ENCODE measurements around the gene PRDM5.

The PRDM5 gene

GRCh38 chr4:120850018-120850599 is 72.4 kb downstream of the PRDM5 start:
- Histone ChIP-seq H2AFZ (no peak overlapping the region), H3K79me2 (no peaks in the 10 kb centered on the region), H3K4me1 (no peaks in the 10 kb centered on the region), H3K27ac (no peak overlapping the region), H3K9ac (no peak overlapping the region), H3K4me2 (ENCODE audit: low read length) (no peak overlapping the region), H3K9me3 (ENCODE audit: control insufficient read depth, low read length) (no peaks in the 10 kb centered on the region), H3K27me3 (ENCODE audit: control insufficient read depth, insufficient read depth, low read length) (no peaks in the 10 kb centered on the region), H3K4me3 (ENCODE audit: low read depth, low read length) (no peak overlapping the region), H3K36me3 (ENCODE audit: control insufficient read depth, insufficient read depth, low read length) (no peaks in the 10 kb centered on the region)
- TF ChIP-seq, protein P1, sequence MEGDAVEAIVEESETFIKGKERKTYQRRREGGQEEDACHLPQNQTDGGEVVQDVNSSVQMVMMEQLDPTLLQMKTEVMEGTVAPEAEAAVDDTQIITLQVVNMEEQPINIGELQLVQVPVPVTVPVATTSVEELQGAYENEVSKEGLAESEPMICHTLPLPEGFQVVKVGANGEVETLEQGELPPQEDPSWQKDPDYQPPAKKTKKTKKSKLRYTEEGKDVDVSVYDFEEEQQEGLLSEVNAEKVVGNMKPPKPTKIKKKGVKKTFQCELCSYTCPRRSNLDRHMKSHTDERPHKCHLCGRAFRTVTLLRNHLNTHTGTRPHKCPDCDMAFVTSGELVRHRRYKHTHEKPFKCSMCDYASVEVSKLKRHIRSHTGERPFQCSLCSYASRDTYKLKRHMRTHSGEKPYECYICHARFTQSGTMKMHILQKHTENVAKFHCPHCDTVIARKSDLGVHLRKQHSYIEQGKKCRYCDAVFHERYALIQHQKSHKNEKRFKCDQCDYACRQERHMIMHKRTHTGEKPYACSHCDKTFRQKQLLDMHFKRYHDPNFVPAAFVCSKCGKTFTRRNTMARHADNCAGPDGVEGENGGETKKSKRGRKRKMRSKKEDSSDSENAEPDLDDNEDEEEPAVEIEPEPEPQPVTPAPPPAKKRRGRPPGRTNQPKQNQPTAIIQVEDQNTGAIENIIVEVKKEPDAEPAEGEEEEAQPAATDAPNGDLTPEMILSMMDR (IDR thresholded peaks at IDR 0.05), result no peak

DNA sequence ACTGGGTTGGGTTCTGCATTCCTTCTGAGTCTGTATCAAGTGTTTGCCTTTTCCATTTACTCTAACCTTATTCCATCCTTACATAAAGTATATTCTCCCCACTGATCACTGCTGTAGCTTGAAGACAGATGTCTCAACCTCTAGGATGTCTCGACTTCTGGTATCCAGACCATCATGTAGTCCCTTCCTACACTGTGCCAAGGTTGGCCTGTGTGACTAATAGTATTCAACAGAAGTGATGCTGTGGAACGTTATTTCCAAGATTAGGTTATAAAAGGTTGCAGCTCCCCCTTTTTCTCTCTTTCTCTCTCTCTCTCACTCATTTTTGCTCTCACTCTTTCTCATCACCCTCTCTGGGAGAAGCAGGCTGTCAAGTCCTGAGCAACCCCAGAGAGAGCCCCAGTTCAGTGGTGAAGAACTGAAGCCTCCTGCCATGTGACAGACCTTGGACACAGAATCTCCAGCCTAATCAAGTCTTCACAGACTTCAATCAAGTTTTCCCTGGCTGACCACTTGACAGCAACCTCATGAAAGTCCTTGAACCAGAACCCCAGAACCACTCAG is 75.4 kb downstream of the PRDM5 start:
- Histone ChIP-seq H3K79me2 (no peaks in the 10 kb centered on the region), H3K27ac (no peak overlapping the region), H3K4me1 (no peaks in the 10 kb centered on the region), H3K4me3 (ENCODE audit: low read depth, low read length) (no peak overlapping the region), H3K4me2 (ENCODE audit: low read length) (no peak overlapping the region), H3K36me3 (ENCODE audit: control insufficient read depth, insufficient read depth, low read length) (no peaks in the 10 kb centered on the region), H3K9me3 (ENCODE audit: control insufficient read depth, low read length) (no peaks in the 10 kb centered on the region), H2AFZ (no peak overlapping the region), H3K9ac (no peak overlapping the region), H3K27me3 (ENCODE audit: control insufficient read depth, insufficient read depth, low read length) (no peaks in the 10 kb centered on the region)
- TF ChIP-seq, protein P1 (IDR thresholded peaks at IDR 0.05), result no peak

- H3K27me3 ChIP-seq (ENCODE audit: control insufficient read depth, insufficient read depth, low read length), result no peaks in the 10 kb centered on the region
- TF ChIP-seq, protein P1 (IDR thresholded peaks at IDR 0.05), result no peak
- no peaks in the 10 kb centered on the region for H3K79me2 ChIP-seq
- no peaks in the 10 kb centered on the region for H3K9me3 ChIP-seq (ENCODE audit: control insufficient read depth, low read length)
- H3K27ac ChIP-seq, result no peak overlapping the region
- H3K4me1 ChIP-seq, result no peaks in the 10 kb centered on the region
- H3K4me2 ChIP-seq (ENCODE audit: low read length), result no peak overlapping the region
- no peak overlapping the region for H2AFZ ChIP-seq
- no peaks in the 10 kb centered on the region for H3K36me3 ChIP-seq (ENCODE audit: control insufficient read depth, insufficient read depth, low read length)
- H3K4me3 ChIP-seq (ENCODE audit: low read depth, low read length), result no peak overlapping the region
- H3K9ac ChIP-seq, result no peak overlapping the region
Observed at GRCh38 chr4:120844528-120844921, 78.0 kb downstream of the PRDM5 start.

DNA sequence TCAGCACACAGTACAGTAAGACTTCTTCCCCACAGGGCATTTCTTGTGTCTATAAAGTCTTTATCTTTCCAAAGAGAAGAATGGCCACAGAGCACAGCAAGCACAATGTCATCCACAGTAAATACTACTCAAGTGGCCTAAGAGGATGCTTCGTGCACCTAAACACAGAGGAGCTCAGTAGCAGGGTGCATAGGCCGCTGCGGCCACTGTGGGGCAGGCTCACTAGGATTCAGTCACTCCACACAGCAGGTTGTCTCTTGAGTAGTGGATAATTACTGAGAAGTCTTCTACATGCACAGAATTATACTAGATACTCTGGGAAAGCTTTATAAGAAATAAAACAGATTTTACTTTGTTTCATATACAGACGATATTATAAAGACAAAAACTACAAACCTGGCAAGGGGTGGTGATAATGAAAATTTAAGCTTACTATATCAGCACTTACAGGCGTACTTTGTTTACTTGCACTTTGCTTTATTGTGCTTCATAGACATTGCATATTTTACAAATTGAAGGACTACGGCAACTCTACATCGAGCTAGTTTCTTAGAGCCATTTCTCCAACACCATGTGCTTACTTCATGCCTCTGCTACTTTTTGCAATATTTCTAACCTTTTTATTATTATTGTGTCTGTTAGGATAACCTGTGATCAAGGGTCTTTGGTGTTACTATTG is 78.5 kb downstream of the PRDM5 start:
- Histone ChIP-seq H3K4me3 (ENCODE audit: low read depth, low read length) (no peak overlapping the region), H3K4me1 (no peaks in the 10 kb centered on the region), H3K79me2 (no peaks in the 10 kb centered on the region), H3K9me3 (ENCODE audit: control insufficient read depth, low read length) (no peaks in the 10 kb centered on the region), H3K4me2 (ENCODE audit: low read length) (no peak overlapping the region), H2AFZ (no peak overlapping the region), H3K27me3 (ENCODE audit: control insufficient read depth, insufficient read depth, low read length) (no peaks in the 10 kb centered on the region), H3K36me3 (ENCODE audit: control insufficient read depth, insufficient read depth, low read length) (no peaks in the 10 kb centered on the region), H3K9ac (no peak overlapping the region), H3K27ac (no peak overlapping the region)
- TF ChIP-seq, protein P1 (IDR thresholded peaks at IDR 0.05), result peak; percentile 5
